ENCODE results near the gene ZSWIM1. TPM values are rescaled to one million over a fixed set of nuclear protein-coding genes. Genes with fewer than 3 reads are reported as not detected.

ZSWIM1 gene
- total RNA-seq, 1 donor from 2014 or later: 13.3 TPM

- Mint-ChIP-seq H3K9me3 (ENCODE audit: unreplicated experiment) (no peaks in the 10 kb centered on the region), H3K4me1 (ENCODE audit: unreplicated experiment) (peaks cover 18% of the 10 kb centered on the region), H3K27ac (ENCODE audit: unreplicated experiment) (peak overlapping the region; percentile 97), H3K27me3 (ENCODE audit: unreplicated experiment) (no peaks in the 10 kb centered on the region), H3K36me3 (ENCODE audit: unreplicated experiment) (peaks cover 6% of the 10 kb centered on the region), H3K4me3 (ENCODE audit: unreplicated experiment) (peak overlapping the region; percentile 97)
- no peak for TF ChIP-seq CTCF (IDR thresholded peaks at IDR 0.05)
- no peak for DNase-seq (ENCODE audit: extremely low spot score, unreplicated experiment)
Observed at GRCh38 chr20:45934046-45934585, 53.1 kb downstream of the ZSWIM1 start.

Other genes starting within 250 kb of the ZSWIM1 start
- not detected in 2 replicates for gene WFDC9, start 249.9 kb upstream of the ZSWIM1 start, total RNA-seq
- not detected in 2 replicates for gene WFDC11, start 211.0 kb upstream of the ZSWIM1 start, total RNA-seq
- gene WFDC13, start 179.2 kb upstream of the ZSWIM1 start, total RNA-seq: not detected in 2 replicates
- gene WFDC10B, start 176.2 kb upstream of the ZSWIM1 start, total RNA-seq: not detected in 2 replicates
- gene SPINT4, start 158.9 kb upstream of the ZSWIM1 start, total RNA-seq: not detected in 2 replicates
- gene WFDC3, start 89.3 kb upstream of the ZSWIM1 start, total RNA-seq: 0.91 TPM in 1 of 2 replicates, not detected in the other
- 23.2 and 30.0 TPM in 2 replicates for gene DNTTIP1, start 89.3 kb upstream of the ZSWIM1 start, total RNA-seq
- 21.3 and 21.9 TPM in 2 replicates for gene UBE2C, start 68.6 kb upstream of the ZSWIM1 start, total RNA-seq
- gene TNNC2, start 53.9 kb upstream of the ZSWIM1 start, total RNA-seq: 1.2 TPM in 1 of 2 replicates, not detected in the other
- gene SNX21, start 47.4 kb upstream of the ZSWIM1 start, total RNA-seq: 24.4 and 25.6 TPM in 2 replicates
- gene ACOT8, start 23.8 kb upstream of the ZSWIM1 start, total RNA-seq: 23.6 and 23.9 TPM in 2 replicates
- gene ZSWIM3, start 23.6 kb upstream of the ZSWIM1 start, total RNA-seq: 3.9 and 4.4 TPM in 2 replicates
- gene SPATA25, start 6.4 kb downstream of the ZSWIM1 start, total RNA-seq: 2.9 TPM in 2 replicates
- gene NEURL2, start 10.0 kb downstream of the ZSWIM1 start, total RNA-seq: 7.3 and 7.4 TPM in 2 replicates
- gene CTSA, start 10.1 kb downstream of the ZSWIM1 start, total RNA-seq: 310 and 318 TPM in 2 replicates
- gene PLTP, start 30.9 kb downstream of the ZSWIM1 start, total RNA-seq: 195 and 211 TPM in 2 replicates
- gene PCIF1, start 53.5 kb downstream of the ZSWIM1 start, total RNA-seq: 34.6 and 42.1 TPM in 2 replicates
- gene ZNF335, start 91.0 kb downstream of the ZSWIM1 start, total RNA-seq: 23.9 and 24.6 TPM in 2 replicates
- gene MMP9, start 127.7 kb downstream of the ZSWIM1 start, total RNA-seq: not detected in 2 replicates
- 1.7 TPM in 1 of 2 replicates, not detected in the other for gene SLC12A5, start 148.0 kb downstream of the ZSWIM1 start, total RNA-seq
- 29.8 and 39.0 TPM in 2 replicates for gene NCOA5, start 208.7 kb downstream of the ZSWIM1 start, total RNA-seq
- gene CD40, start 237.1 kb downstream of the ZSWIM1 start, total RNA-seq: 1.6 and 2.2 TPM in 2 replicates